NCI-H2107 (cell line): ENCODE measurements around the gene EFNB1.

ENCODE experiments used
- DNase-seq: peaks from one replicate; lab custom pipeline; 2025; lab: John Stamatoyannopoulos, UW

Gene EFNB1

DNA sequence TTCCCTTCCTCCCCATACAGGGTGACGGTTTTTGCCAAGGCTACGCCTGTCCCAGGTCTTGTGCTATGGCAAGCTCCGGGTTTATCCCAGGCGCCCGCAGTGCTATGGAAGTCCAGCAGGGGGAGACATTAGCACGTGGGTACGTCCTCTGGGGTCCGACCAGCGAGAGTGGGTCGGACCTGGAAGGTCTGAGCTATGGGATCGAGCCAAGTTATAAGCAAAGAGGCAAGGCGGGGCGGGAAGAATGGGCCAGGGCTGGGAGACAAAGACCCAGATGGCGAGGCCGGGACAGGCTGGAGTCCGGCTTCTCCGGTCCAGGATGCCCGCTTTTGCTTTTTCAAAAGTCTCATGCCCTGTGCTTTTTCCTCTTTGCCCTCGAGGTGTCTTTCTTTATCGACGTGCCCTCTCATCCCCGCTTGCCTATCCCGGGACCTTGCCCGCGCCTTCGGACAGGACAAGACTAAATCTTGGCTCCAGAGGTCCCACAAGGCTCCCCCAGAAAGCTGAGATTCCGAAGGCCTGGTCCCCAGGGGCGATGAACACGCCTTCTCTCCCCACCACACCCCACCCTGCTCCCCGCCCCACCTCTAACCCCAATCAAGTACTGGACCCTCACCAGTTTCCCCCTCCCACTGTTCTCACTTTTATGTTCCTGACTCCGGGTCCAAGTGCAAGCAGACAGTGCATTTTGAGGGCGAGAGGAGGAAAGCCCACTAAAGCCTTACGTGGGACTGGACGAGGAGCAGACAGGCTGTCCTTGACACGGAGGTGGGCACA, 785 bp upstream of the EFNB1 start:
- peak; percentile 34 for DNase-seq

DNA sequence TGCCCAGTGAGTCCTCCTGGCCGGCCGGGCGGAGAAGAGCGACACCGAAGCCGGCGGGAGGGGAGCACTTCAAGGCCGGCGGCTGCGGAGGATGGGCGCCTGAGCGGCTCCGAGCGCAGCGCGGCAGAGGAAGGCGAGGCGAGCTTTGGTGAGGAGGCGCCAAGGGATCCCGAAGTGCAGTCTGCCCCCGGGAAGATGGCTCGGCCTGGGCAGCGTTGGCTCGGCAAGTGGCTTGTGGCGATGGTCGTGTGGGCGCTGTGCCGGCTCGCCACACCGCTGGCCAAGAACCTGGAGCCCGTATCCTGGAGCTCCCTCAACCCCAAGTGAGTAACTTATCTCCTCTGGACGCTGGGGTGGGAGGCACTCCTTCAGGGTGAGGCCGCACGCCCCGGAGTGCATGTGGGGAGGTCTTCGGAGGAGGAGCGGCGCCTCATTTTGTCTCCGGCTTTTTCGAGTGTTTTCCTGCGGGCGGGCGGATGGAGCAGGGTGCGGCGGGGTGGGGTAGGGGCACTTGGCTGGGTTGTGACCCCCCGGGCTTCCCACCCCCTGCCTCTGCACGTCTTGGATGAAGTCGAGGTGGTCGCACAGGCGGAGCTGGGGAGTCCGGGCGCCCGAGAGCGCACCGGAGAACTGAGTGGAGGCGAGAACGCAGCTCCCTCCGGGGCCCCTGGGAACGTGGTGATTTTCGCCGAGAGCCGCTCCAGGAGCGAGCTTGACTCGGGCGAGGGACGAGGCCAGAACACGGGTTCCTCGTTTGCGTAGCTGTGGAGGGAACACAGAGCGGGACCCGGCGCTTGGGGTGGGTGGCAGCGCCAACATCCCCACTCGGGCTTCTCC, 979 bp downstream of the EFNB1 start:
- DNase-seq: no peak

GRCh38 chrX:68830419-68831404, 1.9 kb downstream of the EFNB1 start:
- no peak for DNase-seq

- no peak for DNase-seq
Measured at GRCh38 chrX:68831405-68832100, 2.7 kb downstream of the EFNB1 start.

- no peak for DNase-seq
Measured at GRCh38 chrX:68832101-68832416, 3.2 kb downstream of the EFNB1 start.

DNA sequence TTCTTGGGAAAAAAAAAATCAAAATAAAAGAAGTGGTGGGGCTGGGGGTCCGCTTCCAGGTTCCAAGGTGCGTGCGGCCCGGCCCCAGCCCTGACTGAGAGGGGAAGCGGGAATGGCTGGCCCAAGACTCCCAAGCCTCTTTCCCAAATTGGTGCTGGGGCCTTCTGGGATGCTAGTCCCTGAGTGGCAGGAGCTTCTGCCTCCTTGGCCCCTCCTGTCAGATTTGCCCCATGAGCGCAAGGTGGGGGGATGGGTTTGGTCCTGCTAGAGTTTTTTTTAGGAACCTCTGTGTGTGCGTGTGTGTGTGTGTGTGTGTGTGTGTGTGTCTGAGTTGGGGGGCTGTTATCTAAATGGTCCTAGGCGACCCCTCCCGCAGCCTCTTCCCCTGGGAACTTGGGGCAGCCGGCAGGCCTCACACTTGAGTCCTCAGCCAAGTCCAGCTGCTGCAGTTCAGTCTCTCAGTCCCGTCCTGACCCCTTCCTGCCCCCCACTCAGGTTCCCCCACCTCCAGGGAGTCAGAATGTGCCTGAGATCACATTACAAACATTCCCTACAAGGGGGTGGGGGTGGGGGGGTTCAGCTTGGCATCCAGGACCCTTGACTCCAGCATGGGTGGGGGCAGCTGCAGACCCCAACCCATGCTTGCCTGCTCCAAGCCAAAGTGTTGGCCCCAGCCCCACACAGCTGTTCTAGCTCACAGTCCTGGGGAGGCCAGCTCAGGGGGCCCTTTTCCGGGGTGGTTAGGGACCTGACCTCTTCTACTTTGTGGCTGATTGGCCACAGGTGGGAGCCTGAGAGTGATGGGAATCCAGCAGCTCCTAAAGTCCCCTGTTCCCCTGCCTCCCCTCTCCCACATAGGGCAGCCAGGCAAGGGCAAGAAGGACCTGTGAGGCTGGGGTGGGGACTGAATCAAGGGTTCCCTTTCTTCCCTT, 4.0 kb downstream of the EFNB1 start:
- DNase-seq: no peak

GRCh38 chrX:68833448-68833805, 4.6 kb downstream of the EFNB1 start:
- DNase-seq: no peak

DNA sequence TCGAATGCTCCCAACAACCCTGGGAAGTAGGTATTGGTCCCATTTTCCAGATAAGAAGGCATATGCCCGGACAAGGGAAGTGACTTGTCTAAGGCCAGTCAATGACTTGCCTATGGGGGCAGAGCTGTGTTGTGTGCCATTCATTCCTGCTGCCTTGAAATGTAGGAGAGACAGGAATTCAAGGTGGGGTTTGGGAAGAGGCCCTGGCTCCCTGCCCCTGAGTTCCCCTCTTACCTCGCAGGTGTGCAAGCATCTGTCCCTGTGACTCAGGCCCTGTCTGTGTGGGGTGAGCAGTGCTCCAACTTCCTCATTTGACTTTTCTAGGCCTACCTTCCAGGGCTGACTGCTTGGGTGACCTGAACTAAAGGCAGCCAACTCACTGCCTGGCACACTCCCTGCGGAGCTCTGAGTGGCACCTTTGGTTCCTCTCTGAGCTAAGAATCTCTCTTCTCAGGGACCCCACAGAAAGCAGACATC, 5.1 kb downstream of the EFNB1 start:
- no peak for DNase-seq

GRCh38 chrX:68834371-68835103, 5.7 kb downstream of the EFNB1 start:
- DNase-seq: no peak

GRCh38 chrX:68835104-68835442, 6.3 kb downstream of the EFNB1 start:
- DNase-seq: no peak

DNA sequence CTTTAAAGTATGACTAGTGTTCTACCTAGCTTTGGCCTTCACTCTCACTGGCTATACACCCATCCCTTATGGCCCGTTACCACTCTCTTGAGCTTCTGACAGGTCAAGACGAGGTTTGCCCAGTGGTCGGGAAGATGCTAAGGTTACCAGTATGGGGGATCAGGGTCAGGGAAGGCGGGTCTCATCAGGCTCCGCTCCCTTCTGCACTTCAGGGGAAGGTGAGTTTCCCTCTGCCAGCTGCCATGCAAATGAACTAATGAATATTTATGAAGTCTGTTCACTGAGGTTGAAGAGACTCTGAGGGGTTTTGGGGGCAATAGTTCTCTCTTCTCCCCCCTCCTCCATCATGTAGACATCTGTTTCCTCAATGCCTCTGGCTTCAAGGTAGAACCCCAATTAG, 6.6 kb downstream of the EFNB1 start:
- no peak for DNase-seq

DNA sequence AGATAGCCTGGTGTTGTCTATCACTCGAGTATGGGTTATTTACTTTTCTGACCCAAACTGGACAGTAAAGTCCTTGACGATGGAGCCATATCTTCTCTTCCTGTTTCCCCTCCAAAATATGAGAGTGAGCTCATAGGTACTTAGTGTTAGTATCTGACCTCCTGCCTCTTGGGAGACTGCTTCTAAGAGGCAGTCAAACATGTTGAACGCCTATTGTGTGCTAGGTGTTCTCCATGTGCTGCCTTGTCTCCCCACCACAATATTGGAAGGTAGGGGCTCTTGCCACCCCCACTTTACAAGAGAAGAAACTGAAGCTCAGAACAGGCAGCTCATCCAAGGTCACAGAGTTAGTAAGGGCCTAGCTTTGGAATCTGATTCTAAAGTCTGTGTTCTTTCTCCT, 8.3 kb downstream of the EFNB1 start:
- no peak for DNase-seq

DNA sequence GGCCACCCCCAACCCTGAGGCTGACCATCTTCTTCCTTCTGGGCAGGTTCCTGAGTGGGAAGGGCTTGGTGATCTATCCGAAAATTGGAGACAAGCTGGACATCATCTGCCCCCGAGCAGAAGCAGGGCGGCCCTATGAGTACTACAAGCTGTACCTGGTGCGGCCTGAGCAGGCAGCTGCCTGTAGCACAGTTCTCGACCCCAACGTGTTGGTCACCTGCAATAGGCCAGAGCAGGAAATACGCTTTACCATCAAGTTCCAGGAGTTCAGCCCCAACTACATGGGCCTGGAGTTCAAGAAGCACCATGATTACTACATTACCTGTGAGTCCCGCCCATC, 9.7 kb downstream of the EFNB1 start:
- no peak for DNase-seq

GRCh38 chrX:68839771-68840170, 10.9 kb downstream of the EFNB1 start:
- no peak for DNase-seq

DNA sequence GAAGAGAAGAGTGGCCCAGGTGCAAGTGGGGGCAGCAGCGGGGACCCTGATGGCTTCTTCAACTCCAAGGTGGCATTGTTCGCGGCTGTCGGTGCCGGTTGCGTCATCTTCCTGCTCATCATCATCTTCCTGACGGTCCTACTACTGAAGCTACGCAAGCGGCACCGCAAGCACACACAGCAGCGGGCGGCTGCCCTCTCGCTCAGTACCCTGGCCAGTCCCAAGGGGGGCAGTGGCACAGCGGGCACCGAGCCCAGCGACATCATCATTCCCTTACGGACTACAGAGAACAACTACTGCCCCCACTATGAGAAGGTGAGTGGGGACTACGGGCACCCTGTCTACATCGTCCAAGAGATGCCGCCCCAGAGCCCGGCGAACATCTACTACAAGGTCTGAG, 11.4 kb downstream of the EFNB1 start:
- no peak for DNase-seq

DNA sequence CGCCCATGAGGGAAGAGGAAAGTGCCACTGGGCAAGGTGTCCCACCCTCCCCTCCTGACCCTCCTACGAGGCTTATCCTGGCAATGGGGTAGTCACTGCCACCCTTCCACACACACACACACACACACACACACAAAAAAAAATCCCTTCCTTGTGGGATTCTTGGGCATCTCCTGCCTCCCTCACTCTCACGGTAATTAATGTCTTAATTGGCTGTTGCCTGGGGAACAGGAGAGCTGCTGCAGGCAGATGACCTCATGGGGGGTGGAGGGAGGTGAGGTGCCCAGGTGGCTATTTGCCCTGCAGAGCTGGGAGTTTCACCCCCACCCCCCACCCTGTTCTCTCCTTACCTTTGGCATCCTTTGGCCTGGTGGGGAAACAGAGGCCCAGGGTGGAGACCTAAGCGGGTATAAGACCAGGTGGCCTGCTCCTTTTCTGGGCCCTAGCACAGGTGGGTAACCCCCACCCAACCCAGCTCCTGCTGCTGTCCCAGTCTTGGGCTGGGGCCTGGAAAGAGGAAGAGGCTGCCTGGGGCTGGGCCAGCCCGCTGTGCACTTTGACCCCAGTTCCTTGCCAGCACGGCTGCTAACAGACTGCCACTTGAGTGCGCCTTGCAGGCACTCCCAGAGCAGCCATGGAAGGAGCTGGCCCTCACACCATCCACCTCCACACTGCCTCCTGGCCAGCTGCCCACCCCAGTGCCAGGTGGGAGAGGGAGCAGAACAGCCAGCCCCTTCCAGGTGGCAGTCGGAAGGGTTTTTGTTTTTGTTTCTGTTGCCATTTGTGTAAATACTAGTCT, 12.6 kb downstream of the EFNB1 start:
- no peak for DNase-seq

DNA sequence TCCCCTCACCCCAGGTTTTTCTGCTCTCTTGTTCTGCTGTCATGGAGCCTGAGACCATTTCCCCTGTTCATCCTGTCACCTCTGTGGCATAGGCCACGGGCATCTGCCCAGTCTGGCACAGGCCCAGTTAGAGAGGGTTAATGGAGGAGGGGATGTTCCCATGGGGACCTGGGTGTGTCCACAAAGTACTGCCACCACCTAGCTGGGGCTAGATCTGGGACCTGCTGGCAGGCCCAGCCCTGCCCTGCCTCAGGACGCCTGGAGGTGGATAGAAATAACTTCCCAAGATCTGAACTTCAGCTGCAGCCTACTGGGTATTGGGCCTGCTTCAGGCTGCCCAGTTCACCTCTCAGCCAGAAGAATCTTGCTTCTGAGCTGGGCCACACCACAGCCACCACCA, 13.5 kb downstream of the EFNB1 start:
- no peak for DNase-seq

DNA sequence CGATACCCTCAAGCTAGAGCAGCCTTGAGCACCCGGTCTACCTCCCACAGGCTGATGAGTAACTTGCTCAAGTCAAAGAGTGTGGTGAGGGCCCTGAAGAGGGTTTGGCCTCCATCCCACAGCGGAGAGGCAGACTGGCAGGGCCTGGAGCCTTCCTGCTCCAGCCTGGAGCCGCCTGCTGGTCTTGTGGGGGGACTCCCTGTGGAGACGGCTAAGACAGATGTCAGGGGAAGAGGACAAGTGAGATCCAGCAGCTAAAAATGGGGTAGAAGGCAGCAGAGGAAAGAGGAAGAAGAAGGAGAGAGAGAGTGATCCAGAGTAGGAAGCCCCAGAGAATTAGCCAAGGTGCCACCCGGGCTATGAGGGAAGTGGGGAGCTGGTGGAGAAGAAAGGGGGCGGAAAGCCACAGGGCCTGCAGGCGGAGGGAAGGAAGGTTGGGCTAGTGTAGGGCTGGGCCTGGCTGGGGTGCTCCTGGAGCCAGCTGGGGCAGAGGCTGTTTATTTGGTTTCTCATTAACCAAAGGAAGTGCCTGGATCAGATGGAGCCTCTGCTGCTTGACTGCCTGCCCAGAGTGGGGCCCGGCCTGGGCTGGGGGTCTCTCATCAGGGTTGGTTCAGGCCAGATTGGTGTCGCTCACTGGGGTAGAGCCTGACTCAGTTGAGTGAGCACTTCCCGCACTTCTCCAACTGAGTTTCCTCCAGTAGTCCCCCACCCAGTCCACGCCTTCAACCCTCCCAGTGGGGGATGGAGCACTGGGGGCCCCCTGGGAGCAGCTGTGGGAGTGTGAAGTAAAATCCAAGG, 14.2 kb downstream of the EFNB1 start:
- no peak for DNase-seq
